HCT116 (cell line): ENCODE results near the gene SHH. TPM values are rescaled to one million over a fixed set of nuclear protein-coding genes. Genes with fewer than 3 reads are reported as not detected.

Experiments used
- ATAC-seq: fragments of 200-7000 bp; cut with Tn5 transposase; 2 replicates; pipeline ENCODE4 v1.9.1; 2020; ENCODE audit warnings: mild to moderate bottlenecking, moderate library complexity
- BruUV-seq: library from RNA; stranded (reverse); fragments of 400-500 nt; replicated peaks from 2 replicates; lab custom pipeline; 2021; lab: Mats Ljungman, UMichigan
- CTCF ChIA-PET: fragments of 300-600 bp; sonication (Branson Sonifier 250); formaldehyde crosslinking; loops from one replicate; lab custom pipeline; 2021; ENCODE audit warnings: antibody characterized with exemption; lab: Charles Lee
- POLR2A ChIA-PET: fragments of 300-600, 350-600 bp; sonication (Branson Sonifier 250); formaldehyde crosslinking; loops from one replicate; lab custom pipeline; 2021; ENCODE audit warnings: antibody characterized with exemption; lab: Charles Lee
- RAD21 ChIA-PET, 2 experiments: fragments of 300-600 bp; sonication (Branson Sonifier 250); formaldehyde crosslinking; loops; one replicate each; lab custom pipeline; 2023; ENCODE audit warnings: low total read pairs in 2 of 2; ENCODE audit not compliant: uncharacterized antibody in 2 of 2, unreplicated experiment in 2 of 2, low non-redundant PET in 1 of 2; lab: Charles Lee
- DNase-seq: peaks from one replicate; pipeline ENCODE4 v3.0.0-alpha.2; 2010; ENCODE audit warnings: low read depth, low spot score
- H2AFZ ChIP-seq: fragments of 200-600 bp; shearing (Covaris generic), sonication (generic); 2 replicates; pipeline ENCODE4 v1.6.1; 2017; ENCODE audit warnings: low read depth, mixed run types, mixed read lengths, antibody characterized with exemption, low read length; ENCODE audit not compliant: poor library complexity, severe bottlenecking
- H3K27ac ChIP-seq: 2 replicates; pipeline ENCODE4 v1.5.1; 2012; ENCODE audit warnings: low read depth, low read length
- H3K27me3 ChIP-seq: fragments of 200-600 bp; sonication (generic); 2 replicates; pipeline ENCODE4 v1.6.1; 2016; ENCODE audit warnings: mixed run types, low read length, mixed read lengths; ENCODE audit not compliant: insufficient read depth
- H3K36me3 ChIP-seq, 2 experiments: fragments of 200-500 bp in 1 of 2; fragments of 200-600 bp in 1 of 2; sonication (Bioruptor generic) in 1 of 2; sonication (generic) in 1 of 2; 2 replicates each; pipeline versions ENCODE4 v1.5.1 to v1.6.1; 2014 to 2016; ENCODE audit warnings: low read length in 2 of 2, inconsistent platforms in 1 of 2, mixed read lengths in 1 of 2, mixed run types in 1 of 2; ENCODE audit not compliant: insufficient read depth in 2 of 2, control insufficient read depth in 1 of 2
- H3K4me1 ChIP-seq, 2 experiments: fragments of 200-600 bp in 1 of 2; sonication (generic) in 1 of 2; 2 replicates each; pipeline versions ENCODE4 v1.5.1 to v1.6.1; 2012 to 2017; ENCODE audit warnings: low read length in 2 of 2, inconsistent platforms in 1 of 2, mild to moderate bottlenecking in 1 of 2, mixed read lengths in 1 of 2, mixed run types in 1 of 2, moderate library complexity in 1 of 2; ENCODE audit not compliant: insufficient read depth in 2 of 2, control insufficient read depth in 1 of 2
- H3K4me2 ChIP-seq: fragments of 200-600 bp; sonication (generic); 2 replicates; pipeline ENCODE4 v1.6.1; 2017; ENCODE audit warnings: mixed run types, low read length, mixed read lengths
- H3K4me3 ChIP-seq, 2 experiments: fragments of 200-600 bp in 1 of 2; sonication (generic) in 1 of 2; replicated peaks in 1 of 2; 2 replicates each; pipeline ENCODE4 v1.5.1; 2011 to 2016; ENCODE audit warnings: low read length in 2 of 2, control low read depth in 1 of 2, low read depth in 1 of 2, mild to moderate bottlenecking in 1 of 2, mixed read lengths in 1 of 2, mixed run types in 1 of 2
- H3K79me2 ChIP-seq: fragments of 200-600 bp; sonication (generic); 2 replicates; pipeline ENCODE4 v1.6.1; 2017; ENCODE audit warnings: mild to moderate bottlenecking, mixed run types, low read length, moderate library complexity, mixed read lengths; ENCODE audit not compliant: insufficient read depth
- H3K9ac ChIP-seq: fragments of 200-600 bp; sonication (generic); 2 replicates; pipeline ENCODE4 v1.6.1; 2016; ENCODE audit warnings: low read length, mixed read lengths
- H3K9me2 ChIP-seq: fragments of 200-600 bp; sonication (generic), shearing (Covaris generic); 2 replicates; pipeline ENCODE4 v1.6.1; 2017; ENCODE audit warnings: mixed run types, mild to moderate bottlenecking, moderate library complexity; ENCODE audit not compliant: insufficient read depth
- H3K9me3 ChIP-seq, 2 experiments: fragments of 200-500 bp in 1 of 2; fragments of 200-600 bp in 1 of 2; sonication (Bioruptor generic) in 1 of 2; sonication (generic) in 1 of 2; 2 replicates each; pipeline ENCODE4 v1.6.1; 2014 to 2017; ENCODE audit warnings: low read length in 2 of 2, mixed read lengths in 2 of 2, inconsistent platforms in 1 of 2, low read depth in 1 of 2, mild to moderate bottlenecking in 1 of 2, mixed run types in 1 of 2, moderate library complexity in 1 of 2; ENCODE audit not compliant: control insufficient read depth in 1 of 2, insufficient read depth in 1 of 2
- H4K20me1 ChIP-seq: fragments of 200-600 bp; sonication (generic), shearing (Covaris generic); 2 replicates; pipeline ENCODE4 v1.6.1; 2017; ENCODE audit warnings: mixed run types, mild to moderate bottlenecking, moderate library complexity; ENCODE audit not compliant: insufficient read depth
- CEBPB ChIP-seq: IDR thresholded peaks from 2 replicates; pipeline ENCODE4 v1.6.1; 2012; ENCODE audit warnings: low read depth
- ELF1 ChIP-seq: IDR thresholded peaks from 2 replicates; pipeline ENCODE4 v1.6.1; 2012; ENCODE audit warnings: low read depth, borderline replicate concordance
- EZH2phosphoT487 ChIP-seq: fragments of 200-600 bp; IDR thresholded peaks from 2 replicates; pipeline ENCODE4 v1.6.1; 2018; ENCODE audit warnings: antibody characterized with exemption, borderline replicate concordance
- REST ChIP-seq: IDR thresholded peaks from 2 replicates; pipeline ENCODE4 v1.6.1; 2012; ENCODE audit warnings: low read depth
- SIN3A ChIP-seq: IDR thresholded peaks from 2 replicates; pipeline ENCODE4 v1.6.1; 2012; ENCODE audit warnings: low read depth
- SP1 ChIP-seq: IDR thresholded peaks from 2 replicates; pipeline ENCODE4 v1.6.1; 2012; ENCODE audit warnings: low read depth
- YY1 ChIP-seq: IDR thresholded peaks from 2 replicates; pipeline ENCODE4 v1.6.1; 2011; ENCODE audit warnings: low read length, low read depth, moderate library complexity, mild to moderate bottlenecking; ENCODE audit not compliant: insufficient replicate concordance; ENCODE audit errors: extremely low read depth
- ZNF274 ChIP-seq: fragments of 200-500 bp; sonication (Bioruptor generic); IDR thresholded peaks from 2 replicates; pipeline ENCODE4 v1.6.1; 2014; ENCODE audit warnings: mild to moderate bottlenecking, low read depth, low read length, inconsistent platforms
- intact Hi-C: fragments of 100-400 bp; cut with micrococcal nuclease; formaldehyde crosslinking; loops from 2 replicates; pipeline ENCODE4 v1.10.0; 2022
- total RNA-seq: library from RNA; stranded (reverse); gene quantifications from one replicate; pipeline ENCODE4 v1.2.1, GENCODE V29; 2021; ENCODE audit not compliant: unreplicated experiment
- TF ChIP-seq, protein P1 (sequence below): IDR thresholded peaks from 2 replicates; pipeline ENCODE4 v1.6.1; 2012

SHH gene
- total RNA-seq, 1 experiment from 2014 or later = 0.32 TPM

DNA sequence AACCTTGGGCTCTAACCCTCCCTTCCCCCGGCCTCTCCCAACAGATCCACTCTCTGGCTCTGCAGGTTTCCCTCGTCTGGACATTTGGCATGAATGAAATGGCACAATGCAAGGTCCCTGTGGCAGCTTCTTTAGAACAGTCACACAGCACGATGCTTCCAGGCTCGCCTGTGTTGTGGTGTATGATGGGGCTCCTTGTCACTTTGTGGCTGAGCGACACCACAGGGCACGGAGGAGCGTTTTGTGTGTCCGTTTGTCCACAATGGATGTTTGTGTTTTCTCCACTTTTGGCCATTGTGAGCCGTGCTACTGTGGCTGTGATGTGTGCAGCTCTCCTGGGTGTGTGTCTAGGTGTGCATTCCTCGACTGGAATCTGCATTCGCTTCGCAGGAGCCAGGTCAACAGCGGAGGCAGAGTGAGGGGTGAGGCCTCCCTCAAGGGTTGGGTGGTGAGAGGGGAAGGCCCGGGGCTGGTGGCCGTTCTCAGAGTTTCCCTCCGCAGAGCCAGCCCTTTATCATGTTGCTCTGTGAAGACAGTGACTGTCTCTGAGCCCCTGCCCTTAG is 22.3 kb upstream of the SHH start (continued):
- TF ChIP-seq, protein P1, sequence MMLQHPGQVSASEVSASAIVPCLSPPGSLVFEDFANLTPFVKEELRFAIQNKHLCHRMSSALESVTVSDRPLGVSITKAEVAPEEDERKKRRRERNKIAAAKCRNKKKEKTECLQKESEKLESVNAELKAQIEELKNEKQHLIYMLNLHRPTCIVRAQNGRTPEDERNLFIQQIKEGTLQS = no peak

DNA sequence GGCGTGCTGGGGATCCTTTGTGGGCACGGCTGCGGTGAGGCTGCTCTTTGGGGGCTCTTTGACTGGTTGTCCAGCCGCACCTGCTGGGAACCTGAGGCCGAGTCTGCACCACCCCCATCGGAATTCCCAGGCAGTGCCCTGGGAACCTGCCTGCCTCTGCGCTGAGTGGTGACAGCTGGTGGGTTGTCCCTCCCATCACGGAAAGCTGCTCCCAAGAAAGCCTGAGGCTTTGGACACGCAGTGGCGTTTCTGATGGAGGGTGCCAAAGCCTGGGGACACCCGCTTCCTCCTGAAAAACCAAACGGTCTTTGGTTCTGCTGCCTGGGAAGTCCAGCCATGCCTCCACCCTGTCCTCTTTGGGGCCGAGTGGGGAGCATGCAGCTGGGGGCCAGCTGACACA is 21.4 kb upstream of the SHH start:
- DNase-seq (no peak), ATAC-seq (no peak)
- Histone ChIP-seq H3K9me3 (no peaks in the 10 kb centered on the region), H3K79me2 (no peaks in the 10 kb centered on the region), H3K4me1 (peaks cover 0 to 3% of the 10 kb centered on the region in 2 experiments; a peak in 1 of 4 replicates), H3K4me3 (no peak overlapping the region), H3K36me3 (no peaks in the 10 kb centered on the region), H3K9me2 (no peaks in the 10 kb centered on the region), H3K4me2 (no peak overlapping the region), H2AFZ (no peak overlapping the region), H3K27me3 (no peaks in the 10 kb centered on the region), H3K27ac (no peak overlapping the region), H4K20me1 (no peaks in the 10 kb centered on the region), H3K9ac (no peak overlapping the region)
- BruUV-seq = no TSS peak
- TF ChIP-seq CEBPB (no peak), SP1 (no peak), EZH2phosphoT487 (no peak), ELF1 (no peak), SIN3A (no peak), YY1 (no peak), REST (no peak), ZNF274 (no peak)
- TF ChIP-seq, protein P1 = no peak
- intact Hi-C loops = no loop called here
- ChIA-PET RAD21 (no interaction called here), CTCF (no interaction called here), POLR2A (no interaction called here)
